Colon (tissue), 2 donors: ENCODE results near the gene L3MBTL4.

ENCODE experiments used
- FAIRE-seq: peaks from 2 replicates; lab custom pipeline; 2012; peaks lifted over from hg19 to GRCh38; lab: Jason Lieb, UNC
- donor health status: control.
- donor health status: control.

L3MBTL4 gene

GRCh38 chr18:6363216-6363615 lies 51.5 kb downstream of the L3MBTL4 start:
- no peak for FAIRE-seq

DNA sequence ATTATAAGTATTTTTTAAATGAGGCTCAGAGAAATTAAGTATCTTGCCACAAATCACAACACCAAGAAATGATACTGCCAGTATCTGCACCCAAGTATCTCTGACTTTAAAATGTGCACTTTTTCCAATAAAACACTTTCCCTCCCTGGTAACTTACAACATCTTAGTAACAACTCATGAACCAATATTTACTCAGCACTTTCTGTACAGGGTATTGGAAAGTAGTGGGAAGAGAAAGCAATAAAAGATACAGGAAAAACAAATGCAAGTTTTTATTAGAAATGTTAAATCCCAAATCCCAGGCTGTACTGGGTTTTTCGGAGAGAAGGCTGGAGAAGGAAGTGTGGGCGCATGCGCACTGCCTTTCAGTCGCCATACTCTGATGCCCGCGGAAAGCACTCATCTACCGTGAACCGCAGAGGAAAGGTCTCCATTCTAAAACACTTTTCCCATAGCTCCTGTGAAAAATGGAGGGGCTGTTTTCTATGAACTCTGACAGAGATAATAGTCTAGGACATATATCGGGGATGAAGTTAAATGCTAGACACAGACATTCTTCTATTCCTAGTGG lies 52.1 kb downstream of the L3MBTL4 start:
- no peak for FAIRE-seq

DNA sequence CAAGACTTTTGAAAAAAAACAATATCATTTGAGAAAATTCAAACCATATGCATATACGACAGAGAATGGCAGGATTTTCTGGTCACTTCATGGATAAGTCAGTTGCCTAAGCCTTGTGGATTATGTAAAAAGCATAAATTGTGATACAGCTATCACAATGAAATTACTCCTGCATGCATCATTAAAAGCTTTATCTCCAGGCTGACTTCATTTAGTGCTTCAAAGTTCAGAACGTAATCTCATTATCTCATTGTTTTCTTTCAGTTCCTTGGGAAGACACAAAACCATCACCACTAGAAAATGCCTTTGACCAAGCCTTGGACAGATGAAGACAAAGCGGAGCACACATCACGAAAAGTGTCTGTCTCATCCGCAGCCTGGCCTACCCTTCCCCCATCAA lies 57.0 kb downstream of the L3MBTL4 start:
- no peak for FAIRE-seq

DNA sequence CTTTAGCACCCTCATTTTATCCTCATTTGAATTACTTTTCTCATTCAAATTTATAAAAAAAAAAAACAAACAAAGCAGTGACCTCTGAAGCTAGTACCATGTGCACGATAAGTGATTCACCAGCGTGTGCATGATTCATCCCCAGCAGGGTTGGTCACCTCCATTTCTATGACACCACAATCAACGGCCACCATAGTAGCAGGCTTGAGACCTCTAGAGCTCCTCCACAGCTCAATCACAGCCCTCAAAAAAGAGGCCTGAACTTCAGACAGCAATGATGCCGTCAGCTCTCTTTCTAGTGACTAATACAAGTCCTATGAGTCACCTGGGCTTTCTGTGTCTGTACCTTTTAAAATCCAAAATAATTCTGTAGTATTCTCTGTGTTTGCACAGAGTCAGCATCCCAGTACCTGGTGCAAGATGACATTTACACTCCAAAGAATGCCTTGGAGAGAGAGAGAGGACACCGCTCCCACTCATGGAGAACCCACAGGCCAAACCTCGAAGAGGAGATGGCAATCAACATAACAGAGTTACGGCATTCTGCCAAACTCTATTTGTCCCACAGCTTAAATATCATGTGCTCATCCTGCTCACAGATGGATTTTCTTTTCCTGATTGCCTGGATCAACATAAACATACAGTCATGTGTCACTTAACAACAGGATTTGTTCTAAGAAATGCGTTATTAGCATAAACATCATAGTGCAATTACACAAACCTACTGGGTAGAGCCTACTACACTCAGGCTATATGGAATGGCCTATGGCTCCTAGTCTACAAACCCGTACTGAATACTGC lies 58.7 kb downstream of the L3MBTL4 start:
- no peak for FAIRE-seq

DNA sequence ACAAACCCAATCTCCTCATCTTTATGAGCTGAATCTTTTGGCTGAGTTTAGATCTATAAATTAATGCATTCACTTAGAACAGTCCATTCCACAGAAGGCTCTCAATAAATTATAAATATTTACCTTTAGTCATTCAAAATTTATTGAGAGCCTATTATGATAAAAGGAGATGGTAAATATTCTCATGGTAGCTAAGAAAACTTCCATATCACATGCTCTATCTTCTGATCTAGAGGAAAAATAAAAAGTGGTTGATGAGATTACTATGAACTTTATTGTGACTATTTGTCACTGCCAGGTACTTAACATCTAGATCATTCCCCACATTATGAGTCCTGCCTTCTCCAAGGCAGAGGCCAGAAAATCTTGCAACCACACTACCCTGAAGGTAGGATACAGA lies 62.4 kb downstream of the L3MBTL4 start:
- FAIRE-seq, result no peak

GRCh38 chr18:6342990-6343389 lies 71.7 kb downstream of the L3MBTL4 start:
- no peak for FAIRE-seq

DNA sequence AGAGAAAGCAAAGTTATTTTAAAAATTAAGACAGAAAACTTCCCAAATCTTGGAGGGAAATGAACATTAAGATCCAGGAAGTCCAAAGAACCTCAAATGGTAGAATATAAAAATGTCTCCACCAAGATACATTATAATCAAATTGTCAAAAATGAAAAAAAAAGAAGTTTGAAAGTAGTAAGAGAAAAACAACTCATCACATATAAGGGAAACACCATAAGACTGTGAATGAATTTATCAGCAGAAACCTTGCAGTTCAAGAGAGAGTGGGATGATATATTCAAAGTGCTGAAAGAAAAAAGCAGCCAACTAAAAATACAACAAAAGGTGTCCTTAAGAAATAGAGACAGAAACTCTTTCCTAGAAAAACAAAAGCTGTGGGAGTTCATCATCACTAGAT lies 73.0 kb downstream of the L3MBTL4 start:
- no peak for FAIRE-seq

DNA sequence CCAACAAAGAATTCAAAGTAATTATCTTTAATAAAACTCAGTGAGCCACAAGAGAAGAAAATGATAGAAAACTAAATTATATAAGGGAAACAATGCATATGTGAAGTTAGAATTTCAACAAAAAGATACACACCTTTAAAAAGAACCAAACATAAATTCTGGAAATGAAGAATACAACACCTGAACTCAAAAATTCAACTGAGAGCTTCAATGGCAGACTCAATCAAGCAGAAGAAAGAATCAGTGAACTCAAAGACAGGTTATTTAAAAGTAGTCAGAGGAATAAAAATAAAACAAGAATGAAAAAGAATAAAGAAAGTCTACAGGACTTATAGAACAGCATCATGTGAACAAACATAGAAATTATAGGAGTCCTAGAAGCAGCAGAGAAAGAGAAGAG lies 73.4 kb downstream of the L3MBTL4 start:
- FAIRE-seq, result no peak

GRCh38 chr18:6340121-6340520 lies 74.6 kb downstream of the L3MBTL4 start:
- FAIRE-seq, result no peak

DNA sequence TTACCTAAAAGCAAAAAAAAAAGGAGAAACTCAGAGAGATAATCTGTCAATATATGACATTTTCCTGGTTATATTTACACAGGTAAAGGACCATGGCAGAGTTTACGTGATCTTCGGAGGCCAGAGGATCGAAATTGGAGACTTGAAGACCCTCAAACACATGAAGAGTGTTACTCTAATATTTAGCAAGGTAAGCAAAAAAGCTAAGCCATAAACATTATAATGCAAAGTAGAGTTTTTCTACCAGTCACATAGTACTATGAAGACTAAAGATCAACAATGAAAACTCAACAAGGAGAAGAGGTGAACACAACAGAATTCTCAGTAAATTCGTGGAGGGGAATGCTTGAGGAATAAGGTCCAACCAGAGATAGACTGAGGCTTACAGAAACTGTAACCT lies 78.5 kb downstream of the L3MBTL4 start:
- FAIRE-seq, result no peak

DNA sequence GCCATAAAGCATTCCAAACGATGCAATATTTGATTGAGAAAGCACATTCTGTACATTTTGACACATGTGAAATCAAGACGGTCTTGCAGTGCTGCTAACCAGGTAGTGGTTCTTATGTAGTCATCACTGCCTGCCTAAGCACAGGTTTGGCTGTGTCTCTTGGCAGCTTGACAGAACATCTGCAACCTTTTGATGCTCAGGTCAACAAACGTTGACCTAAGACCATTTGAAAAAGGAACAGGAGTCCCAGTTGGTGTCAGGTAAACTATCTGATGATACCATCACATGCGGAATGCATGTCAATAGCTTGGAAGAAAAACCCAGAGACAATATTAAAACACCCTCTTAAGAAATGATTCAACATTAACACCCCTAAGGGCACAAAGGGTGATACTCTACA lies 80.7 kb downstream of the L3MBTL4 start:
- no peak for FAIRE-seq

DNA sequence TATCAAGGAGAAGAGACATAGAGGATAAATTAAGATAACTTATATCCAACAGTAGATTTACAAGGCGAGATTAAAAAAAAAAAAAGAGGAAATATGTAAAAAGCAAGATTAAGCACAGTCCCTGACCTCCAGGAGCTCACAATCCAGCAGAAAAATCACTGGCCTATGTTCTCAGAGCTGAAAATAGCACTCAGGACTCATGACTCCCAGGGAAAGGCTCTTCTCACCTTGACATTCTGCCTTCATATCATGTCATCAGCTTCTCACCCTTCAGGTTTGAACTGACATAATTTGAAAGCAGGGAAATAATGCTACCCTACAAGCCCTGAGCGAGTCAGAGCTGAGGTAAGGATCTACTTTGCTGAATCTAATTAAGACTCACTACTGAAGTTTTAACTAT lies 82.8 kb downstream of the L3MBTL4 start:
- FAIRE-seq, result no peak

DNA sequence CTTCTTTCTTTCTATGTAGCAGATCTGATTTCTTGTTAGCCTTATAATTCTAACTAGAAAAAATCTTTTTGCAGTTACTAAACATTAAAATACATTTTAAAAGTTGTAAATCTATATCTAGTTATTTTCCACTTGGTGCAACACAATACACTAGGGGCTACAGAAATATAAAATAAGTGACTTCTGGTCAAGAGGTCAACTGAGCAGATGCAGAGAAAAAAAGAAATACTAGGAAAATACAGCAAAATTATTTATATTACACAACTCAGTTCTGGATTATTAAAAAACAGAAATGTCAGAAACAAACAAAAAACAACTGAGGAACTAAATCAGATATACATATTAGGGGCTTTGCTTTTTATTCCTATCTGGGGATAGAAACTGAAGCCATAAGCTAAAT lies 83.9 kb downstream of the L3MBTL4 start:
- no peak for FAIRE-seq

- FAIRE-seq, result no peak
Observed at GRCh38 chr18:6328621-6329010, 86.1 kb downstream of the L3MBTL4 start.

DNA sequence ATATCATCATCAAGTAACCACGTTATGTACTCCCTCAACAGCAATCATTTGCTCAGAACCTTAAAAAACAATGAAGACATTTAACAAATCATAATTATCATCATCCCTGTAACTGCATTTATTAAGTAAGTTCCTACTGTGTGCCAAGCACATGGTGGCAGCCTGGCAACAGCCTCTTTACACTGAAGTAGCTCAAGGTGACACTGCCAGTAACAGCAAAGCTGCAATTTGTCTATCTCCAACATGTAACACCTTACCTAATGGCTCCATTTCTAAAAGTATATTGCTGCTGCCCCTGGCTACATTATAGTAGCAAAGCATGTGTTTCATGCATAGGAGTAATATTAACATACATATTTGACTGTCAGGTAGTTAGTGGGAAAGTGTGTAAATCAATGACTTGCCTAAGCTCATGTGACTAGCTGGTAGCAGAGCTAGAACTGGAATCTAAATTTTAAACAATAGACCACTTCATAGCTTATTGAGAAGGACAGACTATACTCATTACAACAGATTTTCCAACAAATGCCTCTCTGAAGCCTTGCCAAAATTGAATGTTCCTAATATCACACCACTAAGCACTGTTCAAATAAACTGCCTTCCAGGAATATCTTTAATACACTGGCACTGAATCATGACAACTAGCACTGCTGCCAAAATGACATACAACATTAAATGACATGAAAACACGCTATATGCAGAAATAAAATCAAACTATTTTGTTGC lies 86.7 kb downstream of the L3MBTL4 start:
- no peak for FAIRE-seq

GRCh38 chr18:6327485-6327884 lies 87.2 kb downstream of the L3MBTL4 start:
- no peak for FAIRE-seq

GRCh38 chr18:6326566-6326965 lies 88.1 kb downstream of the L3MBTL4 start:
- FAIRE-seq, result no peak

GRCh38 chr18:6323319-6323889 lies 91.3 kb downstream of the L3MBTL4 start:
- no peak for FAIRE-seq

DNA sequence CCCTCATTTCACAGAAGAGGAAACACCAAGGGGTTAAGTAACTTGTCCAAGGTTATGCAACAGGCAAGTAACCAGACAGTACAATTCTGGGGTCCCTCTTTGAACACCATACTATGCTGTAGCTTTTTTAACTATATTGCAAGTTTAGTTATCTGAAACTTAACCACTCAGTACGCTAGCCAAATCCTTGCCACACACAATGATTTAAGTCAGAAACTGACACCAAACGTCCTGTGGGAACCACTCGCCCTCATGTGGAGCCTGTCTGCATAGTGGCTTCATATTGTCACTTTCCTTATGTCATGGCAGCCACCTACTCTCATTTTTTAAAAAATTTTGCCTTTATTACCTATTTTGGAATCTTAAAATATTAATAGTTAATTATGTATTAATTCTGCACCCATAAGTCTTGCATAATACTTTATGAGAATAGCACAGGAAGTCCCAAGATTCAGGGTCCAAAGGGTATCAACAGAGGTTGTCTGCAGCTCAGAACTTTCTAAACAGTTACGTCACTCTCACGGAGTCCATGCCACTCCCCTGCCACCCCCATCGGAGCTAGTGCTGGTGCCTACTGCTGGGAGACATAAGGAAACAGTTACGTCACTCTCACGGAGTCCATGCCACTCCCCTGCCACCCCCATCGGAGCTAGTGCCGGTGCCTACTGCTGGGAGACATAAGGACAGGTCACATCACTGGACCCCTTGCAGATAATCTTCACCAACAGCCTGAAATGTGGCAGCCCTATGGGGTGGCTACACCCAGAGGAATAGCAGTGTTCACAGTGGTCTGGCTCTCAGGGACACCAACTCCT lies 99.0 kb downstream of the L3MBTL4 start:
- no peak for FAIRE-seq

DNA sequence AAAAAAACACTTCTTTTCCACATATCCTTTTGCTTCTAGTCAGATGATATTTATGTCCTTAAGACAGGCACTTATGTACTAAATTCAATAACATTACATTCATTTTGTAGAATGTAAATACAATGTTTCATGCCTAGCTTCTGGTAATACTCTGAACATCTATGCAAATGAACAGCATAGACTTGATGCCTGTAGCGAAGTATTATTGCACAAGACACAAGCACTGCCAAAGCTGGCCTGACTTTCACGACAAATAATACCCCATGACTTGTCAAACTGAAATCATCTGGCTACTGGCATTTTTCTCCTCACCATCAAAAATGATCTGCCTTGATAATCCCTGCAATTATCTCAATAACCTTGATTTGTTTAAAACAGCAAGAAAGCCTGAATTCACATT lies 101.3 kb downstream of the L3MBTL4 start:
- no peak for FAIRE-seq

DNA sequence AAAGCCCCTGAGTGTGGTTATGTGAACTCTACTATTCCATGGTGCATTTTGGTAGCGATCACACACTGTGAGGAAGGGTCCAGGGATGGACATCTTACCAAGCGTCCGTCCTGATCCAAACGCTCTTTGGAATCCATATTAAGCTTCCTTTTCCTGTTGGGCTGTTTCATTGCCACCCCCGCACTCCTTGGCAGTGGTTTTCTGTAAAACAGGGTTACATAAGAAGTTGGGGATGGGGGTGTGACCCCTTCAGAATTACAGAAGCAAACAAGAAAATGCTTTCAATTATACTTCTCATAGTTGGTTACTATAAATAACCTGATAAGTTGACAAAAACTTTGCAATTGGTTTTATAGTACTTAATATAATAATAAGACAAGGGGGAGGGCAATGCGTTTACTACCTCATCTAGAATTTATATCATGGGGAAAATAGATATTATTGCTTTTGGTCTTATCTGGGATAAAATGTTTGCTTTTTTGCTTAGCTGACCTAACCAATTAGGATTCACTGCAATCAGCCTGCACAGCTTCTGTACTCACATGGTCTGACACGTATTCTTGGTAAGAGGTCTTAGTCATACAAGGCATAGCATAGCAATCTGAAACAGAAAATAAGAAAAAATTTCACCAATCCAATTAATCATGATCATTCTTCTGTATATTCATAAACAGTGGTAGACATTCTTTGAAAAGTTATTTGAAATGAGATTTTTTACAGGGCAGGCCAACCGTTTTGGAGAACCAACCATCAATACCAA lies 103.1 kb downstream of the L3MBTL4 start:
- no peak for FAIRE-seq

DNA sequence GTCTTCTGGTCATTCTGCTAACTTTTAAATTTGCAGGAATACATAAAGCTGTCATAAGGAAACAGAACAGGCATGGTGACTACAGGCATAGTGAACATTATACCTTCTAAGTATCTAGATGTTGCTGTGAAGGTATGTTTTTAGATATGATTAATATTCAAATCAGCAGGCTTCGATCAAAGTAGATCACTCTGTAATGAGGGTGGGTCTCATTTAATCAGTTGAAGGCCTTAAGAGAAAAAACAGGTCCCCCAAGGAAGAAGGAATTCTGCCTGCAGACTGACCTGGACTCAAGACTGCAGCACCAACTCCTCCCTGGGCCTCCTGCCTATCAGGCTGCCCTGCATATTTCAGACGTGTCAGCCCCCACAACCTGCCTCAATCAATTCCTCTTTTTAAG lies 104.0 kb downstream of the L3MBTL4 start:
- FAIRE-seq, result no peak
